Sciatic nerve (tissue), 2 donors: ENCODE data around the gene ANKRD27. TPM values are rescaled to one million over a fixed set of nuclear protein-coding genes. Genes with fewer than 3 reads are reported as not detected.

Source experiments
- ATAC-seq: fragments of 200-7000 bp; cut with Tn5 transposase; one replicate; pipeline ENCODE4 v1.9.1; 2020; ENCODE audit warnings: mild to moderate bottlenecking, moderate library complexity
- DNase-seq: peaks from one replicate; pipeline ENCODE4 v3.0.0-alpha.2; 2020; ENCODE audit warnings: low spot score
- intact Hi-C: fragments of 100-400 bp; cut with DNase I; formaldehyde crosslinking; loops from one replicate; pipeline ENCODE4 v1.14.2; 2022
- total RNA-seq: library from RNA; stranded (reverse); fragmentation: NEBNext Ultra II Directional; extraction: Animal tissue kit (Norgen Biotek cat#: 25700); gene quantifications from one replicate; pipeline ENCODE4 v1.2.1, GENCODE V29; 2021
- donor health status: DM: no; HTN: no; CAD: no.
- donor health status: DM: no; HTN: no; CAD: no.

The ANKRD27 gene
- total RNA-seq, 1 donor from 2014 or later = 37.9 TPM

DNA sequence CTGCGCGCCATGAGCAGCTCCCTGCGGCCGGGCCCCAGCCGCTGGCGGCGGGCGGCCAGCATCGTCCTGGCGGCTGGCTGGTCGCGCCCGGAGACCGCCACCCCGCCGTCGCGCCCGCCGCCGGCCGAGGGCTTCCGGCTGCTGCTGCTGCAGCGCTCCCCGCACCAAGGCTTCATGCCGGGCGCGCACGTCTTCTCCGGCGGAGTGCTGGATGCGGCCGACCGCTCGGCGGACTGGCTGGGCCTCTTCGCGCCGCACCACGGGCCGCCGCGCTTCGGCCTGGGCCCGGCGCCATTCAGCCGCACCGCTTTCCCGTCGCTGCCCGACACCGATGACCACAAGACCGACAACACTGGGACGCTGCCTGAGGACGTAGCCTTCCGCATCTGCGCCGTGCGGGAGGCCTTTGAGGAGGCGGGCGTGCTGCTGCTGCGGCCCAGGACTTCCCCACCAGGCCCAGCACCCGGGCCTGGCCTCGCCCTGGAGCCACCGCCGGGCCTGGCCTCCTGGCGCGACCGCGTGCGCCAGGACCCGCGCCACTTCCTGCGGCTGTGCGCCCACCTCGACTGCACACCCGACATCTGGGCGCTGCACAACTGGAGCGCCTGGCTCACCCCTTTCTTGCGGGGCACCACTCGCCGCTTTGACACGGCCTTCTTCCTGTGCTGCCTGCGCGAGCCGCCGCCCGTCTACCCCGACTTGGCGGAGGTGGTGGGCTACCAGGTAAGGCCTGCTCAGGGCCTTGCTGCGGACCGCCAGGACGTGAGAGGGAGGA is 17.2 kb upstream of the ANKRD27 start:
- intact Hi-C loops = no loop called here
- peak; percentile 75 for DNase-seq
- ATAC-seq = peak; percentile 76

DNA sequence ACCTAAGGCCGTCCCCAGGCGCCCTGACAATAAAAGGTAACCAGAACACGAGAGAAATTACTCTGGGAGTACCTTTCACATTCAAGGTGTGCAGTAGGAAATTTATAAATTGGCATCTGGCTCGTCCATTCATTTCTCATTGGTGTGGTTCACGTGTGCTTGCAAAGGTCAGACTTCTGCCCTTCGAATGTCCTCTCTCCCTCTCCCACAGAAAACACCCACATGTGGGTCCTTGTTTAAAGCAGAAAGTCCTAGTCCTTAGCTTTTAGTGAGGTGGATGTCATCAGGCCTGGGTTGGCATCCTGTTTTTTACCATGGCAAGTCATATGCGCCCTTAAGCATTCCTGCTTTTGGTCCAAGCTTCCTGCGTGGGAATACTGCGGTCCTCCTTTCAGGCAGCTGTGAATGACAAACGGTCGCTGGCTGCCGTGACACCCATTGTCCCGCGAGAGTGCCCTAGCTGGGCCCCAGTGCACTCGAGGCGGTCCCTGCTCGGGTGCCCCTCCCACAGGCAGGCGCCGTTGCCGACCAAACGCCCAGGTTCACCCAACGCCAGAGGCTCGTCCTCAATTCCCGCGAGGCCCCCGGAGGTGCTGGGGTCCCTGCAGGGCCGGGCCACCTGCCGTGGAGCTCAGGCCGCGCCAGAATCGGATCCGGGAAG is 16.4 kb upstream of the ANKRD27 start, which contains the start of gene NUDT19:
Gene NUDT19, plus strand, starts transcription at position 531 of the 661 bp plus-strand sequence. CDS start 140 bp downstream, outside the sequence.
- ATAC-seq (peak; percentile 95), DNase-seq (peak; percentile 83)
- intact Hi-C loops = no loop called here

GRCh38 chr19:32688311-32688710 is 13.3 kb upstream of the ANKRD27 start:
- intact Hi-C loops = no loop called here
- no peak for DNase-seq
- no peak for ATAC-seq

GRCh38 chr19:32687681-32688080 is 12.7 kb upstream of the ANKRD27 start:
- intact Hi-C loops = no loop called here
- DNase-seq (no peak), ATAC-seq (no peak)

DNA sequence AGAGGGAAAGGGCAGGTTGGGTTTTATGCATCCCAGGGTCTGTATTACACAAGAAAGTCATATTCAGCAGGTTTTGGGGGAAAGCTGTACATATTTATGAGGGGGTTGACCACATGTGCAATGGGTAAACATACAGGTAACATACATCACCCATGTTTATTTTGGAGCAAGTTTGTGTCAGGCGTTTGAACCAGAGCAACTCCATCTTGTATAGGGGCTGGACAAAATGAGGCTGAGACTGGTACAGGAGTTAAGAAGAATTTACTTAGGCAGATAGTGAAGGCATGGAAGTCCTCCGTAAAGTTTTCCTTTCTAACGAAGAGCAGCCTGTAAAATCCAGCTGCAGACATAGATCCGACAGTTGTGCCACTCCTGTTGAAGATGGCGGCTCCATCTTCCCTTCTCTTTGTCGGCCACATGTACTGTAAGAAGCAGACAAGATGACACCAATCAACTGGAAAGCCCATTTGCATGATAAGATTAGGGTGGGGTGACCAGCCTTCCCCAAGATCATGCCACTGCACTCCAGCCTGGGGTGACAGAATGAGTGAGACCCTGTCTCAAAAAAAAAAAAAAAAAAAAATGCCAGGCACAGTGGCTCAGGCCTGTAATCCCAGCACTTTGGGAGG is 12.0 kb upstream of the ANKRD27 start:
- intact Hi-C loops = no loop called here
- ATAC-seq = no peak

DNA sequence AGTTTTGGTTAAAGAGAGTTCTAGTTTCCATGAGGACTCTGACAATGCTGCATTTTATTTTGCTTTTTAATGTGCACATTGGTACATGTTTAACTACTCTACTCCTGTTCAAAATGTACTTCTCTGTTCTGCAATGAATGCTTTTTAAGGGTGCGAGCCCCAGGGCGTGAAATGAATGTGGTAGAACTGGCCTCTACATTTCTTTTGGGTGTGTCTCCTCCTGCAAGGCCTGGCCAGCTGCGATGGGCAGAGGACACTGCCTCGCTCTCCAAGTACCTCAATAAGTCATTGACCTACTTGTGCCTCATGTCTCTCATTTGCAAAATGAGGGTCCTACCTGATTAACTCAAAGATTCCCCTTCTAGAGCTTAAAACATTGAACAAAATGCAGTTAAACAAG is 7.3 kb upstream of the ANKRD27 start:
- ATAC-seq (no peak), DNase-seq (no peak)
- intact Hi-C loops = no loop called here

More for the DNA sequence above, 12.0 kb upstream of the ANKRD27 start:
- no peak for DNase-seq

DNA sequence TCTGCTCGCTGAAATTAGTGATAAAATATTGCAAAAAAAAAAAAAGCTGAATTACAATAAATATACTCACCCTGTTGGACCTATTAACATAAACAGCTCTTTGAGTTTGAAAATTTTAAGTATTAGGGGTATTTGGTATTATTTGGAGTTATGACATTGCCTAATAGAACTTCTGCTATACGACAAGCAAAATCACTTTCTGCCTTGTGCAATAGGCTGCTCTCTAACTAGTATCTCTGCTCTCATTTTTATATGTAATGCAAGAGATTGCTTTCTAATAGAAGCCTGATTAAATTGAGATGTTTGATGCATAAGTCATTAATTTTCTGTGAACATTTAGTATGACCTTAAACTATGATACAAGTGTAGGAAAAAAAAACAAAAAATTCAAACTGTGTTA is 6.0 kb upstream of the ANKRD27 start:
- intact Hi-C loops = no loop called here
- no peak for ATAC-seq

DNA sequence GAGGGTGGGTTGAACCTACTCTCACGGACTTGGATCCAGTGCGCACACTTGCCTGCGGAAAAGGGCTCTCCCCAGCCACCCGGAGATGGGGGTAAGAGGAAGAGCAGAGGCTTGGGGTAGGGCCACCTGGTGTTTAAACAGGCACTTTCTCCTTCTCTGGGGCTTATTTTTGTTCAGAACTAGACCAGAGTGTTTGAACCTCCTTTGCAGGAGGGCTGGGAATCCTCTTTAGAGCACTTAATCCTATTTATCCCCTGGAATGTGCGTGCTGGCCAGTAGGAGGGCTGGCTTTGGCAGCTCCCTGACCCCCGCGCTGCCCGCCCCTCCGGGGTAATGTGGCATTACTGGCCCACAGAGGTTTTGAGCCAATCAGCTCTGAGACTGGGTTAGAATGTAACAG is 2.7 kb upstream of the ANKRD27 start:
- no peak for ATAC-seq
- intact Hi-C loops = loop anchor here (10.0 kb wide), 1 partner anchor 1467 kb away; no protein-coding TSS in a partner anchor
- DNase-seq = no peak

More for the DNA sequence above, 6.0 kb upstream of the ANKRD27 start:
- no peak for DNase-seq

DNA sequence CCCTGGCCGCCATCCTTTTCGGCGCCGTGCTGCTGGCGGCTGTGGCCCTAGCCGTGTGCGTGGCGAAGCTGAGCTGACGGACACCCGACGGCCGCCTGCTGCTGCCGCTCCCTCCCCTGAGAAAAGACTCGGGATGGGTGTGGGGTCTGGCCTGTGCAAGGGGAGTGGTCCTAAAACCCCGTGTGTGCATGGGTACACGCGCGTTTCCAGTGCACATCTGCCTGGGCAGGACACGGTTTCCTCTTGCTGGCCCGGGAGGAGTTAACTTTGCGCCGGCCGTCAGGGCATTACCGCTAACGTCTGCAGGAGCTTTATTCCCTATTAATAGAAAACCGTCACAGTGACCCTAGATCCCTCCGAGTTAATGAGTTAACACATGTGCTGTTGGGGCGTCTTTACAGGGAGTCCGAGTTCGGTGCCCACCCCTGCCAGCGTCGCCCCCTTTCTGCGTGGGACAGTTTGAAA is 1.9 kb upstream of the ANKRD27 start:
- ATAC-seq (no peak), DNase-seq (no peak)
- intact Hi-C loops = loop anchor here (10.0 kb wide), 1 partner anchor 1468 kb away; no protein-coding TSS in a partner anchor

- intact Hi-C loops = loop anchor here (10.0 kb wide), 1 partner anchor 1468 kb away; no protein-coding TSS in a partner anchor
- DNase-seq (no peak), ATAC-seq (no peak)
These were observed 1.4 kb upstream of the ANKRD27 start for GRCh38 chr19:32676186-32676894.

DNA sequence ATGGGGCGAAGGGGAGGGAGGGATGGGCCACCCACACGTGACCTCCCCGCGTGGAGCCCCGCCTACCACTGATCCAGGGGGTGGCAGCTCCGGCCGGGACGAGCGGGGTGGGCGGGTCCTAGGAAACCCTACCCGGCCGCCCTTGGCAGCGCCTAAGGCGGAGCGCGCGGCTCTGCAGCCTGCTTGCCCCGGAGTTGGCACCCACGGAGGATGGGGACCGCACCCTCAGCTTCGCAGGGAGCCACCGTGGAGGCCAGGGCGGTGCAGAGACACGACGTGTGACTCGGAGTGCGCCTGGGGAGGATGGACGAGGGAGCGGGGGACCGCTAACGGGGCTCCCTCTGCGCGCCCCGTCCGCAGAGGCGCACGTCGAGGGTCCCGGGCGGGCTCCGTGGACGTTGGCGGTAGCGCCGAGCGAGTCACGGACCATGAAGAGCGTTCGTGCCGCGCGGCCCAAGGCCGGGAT is 773 bp upstream of the ANKRD27 start, which contains the start of gene RGS9BP:
Gene RGS9BP, plus strand, starts transcription at position 129 of the 466 bp plus-strand sequence. CDS start 416 bp downstream, outside the sequence.
- intact Hi-C loops = loop anchor here (10.0 kb wide), 1 partner anchor 1469 kb away; no protein-coding TSS in a partner anchor
- ATAC-seq (peak; percentile 91), DNase-seq (peak; percentile 88)

GRCh38 chr19:32674153-32674930 is 638 bp downstream of the ANKRD27 start:
- intact Hi-C loops = loop anchor here (10.0 kb wide), 1 partner anchor 1470 kb away; no protein-coding TSS in a partner anchor
- no peak for ATAC-seq

DNA sequence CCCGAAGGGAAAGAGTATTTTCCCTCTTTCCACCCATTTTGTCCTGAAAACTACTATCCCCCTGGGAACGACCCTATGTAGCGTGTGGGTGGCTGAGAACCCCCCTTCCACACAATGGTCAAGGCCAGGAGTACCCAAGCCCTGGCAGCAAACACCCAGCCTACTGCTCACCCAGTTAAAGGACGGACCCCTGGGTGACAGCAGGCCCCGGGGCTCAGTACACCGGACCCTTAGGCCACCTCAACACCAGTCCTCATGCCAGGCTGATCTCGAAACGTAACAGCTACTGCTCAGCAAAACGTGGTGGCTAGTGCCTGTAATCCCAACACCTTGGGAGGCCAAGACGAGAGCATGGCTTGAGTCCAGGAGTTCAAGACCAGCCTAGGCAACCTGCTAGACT is 1.4 kb downstream of the ANKRD27 start:
- intact Hi-C loops = loop anchor here (10.0 kb wide), 1 partner anchor 1471 kb away; no protein-coding TSS in a partner anchor
- DNase-seq (no peak), ATAC-seq (no peak)

More at GRCh38 chr19:32674153-32674930, 638 bp downstream of the ANKRD27 start:
- DNase-seq = no peak

- intact Hi-C loops = loop anchor here (10.0 kb wide), 1 partner anchor 1472 kb away; no protein-coding TSS in a partner anchor
- no peak for ATAC-seq
These were observed 2.1 kb downstream of the ANKRD27 start for GRCh38 chr19:32672841-32673240.

DNA sequence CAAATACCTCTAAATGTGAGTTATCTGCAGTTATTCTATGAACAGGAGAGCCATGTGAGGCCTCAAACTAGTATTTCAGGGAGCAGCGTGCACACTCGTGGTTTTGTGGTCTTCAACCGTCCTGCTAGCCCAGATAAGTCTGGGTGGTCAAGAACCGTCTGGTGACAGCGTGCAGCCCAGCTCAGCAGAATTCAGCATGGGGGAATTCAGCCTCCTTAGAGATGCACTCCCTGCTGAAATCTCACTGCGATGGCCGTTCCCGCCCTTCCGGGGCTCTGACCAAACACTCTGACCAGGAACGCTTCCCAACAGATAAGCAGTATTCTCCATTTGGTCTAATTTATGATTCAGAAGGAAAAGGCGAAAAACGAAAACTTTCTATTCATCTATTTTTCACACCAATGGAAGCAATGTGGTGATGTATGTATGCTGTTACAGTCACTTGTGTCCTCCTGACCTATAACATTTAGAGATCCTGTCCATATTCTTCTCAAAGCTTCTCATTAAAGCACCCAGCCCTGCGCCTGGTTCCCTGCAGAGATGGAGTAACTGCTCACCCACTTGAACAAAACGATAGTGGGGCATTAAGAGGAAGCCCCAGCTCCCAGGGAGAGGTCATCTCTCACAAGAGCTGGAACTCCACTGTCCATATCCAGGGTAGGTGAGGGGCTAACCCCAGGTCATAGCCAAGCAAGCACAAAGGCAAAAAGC is 2.9 kb downstream of the ANKRD27 start:
- DNase-seq = no peak
- intact Hi-C loops = loop anchor here (10.0 kb wide), 1 partner anchor 1473 kb away; no protein-coding TSS in a partner anchor
- no peak for ATAC-seq

More at GRCh38 chr19:32672841-32673240, 2.1 kb downstream of the ANKRD27 start:
- DNase-seq = no peak

DNA sequence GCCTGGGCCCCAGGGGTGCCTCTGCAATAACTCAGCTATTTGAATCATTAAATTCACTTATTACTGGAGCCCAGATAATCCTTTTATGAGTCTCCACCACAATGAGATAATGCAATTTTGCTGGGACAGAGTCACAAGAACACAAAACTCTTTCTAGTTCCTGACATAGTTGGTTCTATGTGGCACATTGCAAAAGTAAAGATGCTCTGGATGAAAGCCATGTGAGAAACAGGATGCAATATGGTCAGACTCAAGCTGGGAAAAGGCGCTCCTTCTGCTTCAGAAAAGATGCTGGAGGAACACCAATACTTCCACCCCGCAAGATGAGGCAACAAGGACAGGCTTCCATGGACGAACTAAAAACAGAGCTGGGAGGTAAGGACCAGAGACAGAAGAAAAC is 5.7 kb downstream of the ANKRD27 start:
- intact Hi-C loops = no loop called here
- ATAC-seq (no peak), DNase-seq (no peak)

DNA sequence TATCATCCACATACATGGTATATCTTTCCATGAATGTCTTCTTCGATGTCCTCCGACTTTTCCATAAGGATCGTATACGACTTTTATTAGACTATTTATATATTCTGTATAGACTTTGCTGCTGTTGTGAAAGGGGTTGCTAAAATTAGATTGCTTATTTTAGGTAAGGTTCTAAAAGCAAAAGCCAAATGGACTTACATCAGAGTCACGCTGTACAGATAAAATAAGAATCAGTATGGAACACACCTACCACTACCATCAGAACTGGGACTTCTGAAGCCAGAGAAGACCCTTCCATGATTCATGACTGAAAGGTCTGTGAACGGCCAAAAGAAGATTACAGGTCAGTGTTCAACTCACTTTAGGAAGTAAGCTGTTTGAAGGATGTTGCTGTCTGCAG is 8.9 kb downstream of the ANKRD27 start:
- intact Hi-C loops = no loop called here
- no peak for ATAC-seq
- no peak for DNase-seq
